ENCODE measurements around the gene CAPN5. TPM values are rescaled to one million over a fixed set of nuclear protein-coding genes. Genes with fewer than 3 reads are reported as not detected.

Gene CAPN5
- total and polyA plus RNA-seq, 2 of the 13 experiments (the other 11 are each of a cell fraction or from before 2014, with no cell fraction given): 0.27 to 1.2 TPM

- TF ChIP-seq NFATC3 (CRISPR knock-in tag; IDR thresholded peaks at IDR 0.05) (no peak), PITX1 (CRISPR knock-in tag; IDR thresholded peaks at IDR 0.05) (no peak; the same call in 1 of the 2 replicates), BCLAF1 (IDR thresholded peaks at IDR 0.05) (no peak), GATA4 (IDR thresholded peaks at IDR 0.05; ENCODE audit: borderline replicate concordance, low read depth) (0 out of 2 replicates have a peak, but pooled peaks have one; percentile 18), ZNF703 (CRISPR knock-in tag; IDR thresholded peaks at IDR 0.05; ENCODE audit: borderline replicate concordance) (no peak), MTERF4 (CRISPR knock-in tag; IDR thresholded peaks at IDR 0.05) (no peak), SRY (CRISPR knock-in tag; IDR thresholded peaks at IDR 0.05) (no peak), MED1 (CRISPR knock-in tag; IDR thresholded peaks at IDR 0.05) (peak; percentile 72), ZNF224 (CRISPR knock-in tag; IDR thresholded peaks at IDR 0.05) (0 out of 2 replicates have a peak, but pooled peaks have one; percentile 53), TEAD2 (CRISPR knock-in tag; IDR thresholded peaks at IDR 0.05) (no peak), ARHGAP35 (CRISPR knock-in tag; IDR thresholded peaks at IDR 0.05; ENCODE audit: borderline replicate concordance) (peak; percentile 44; the same call in 1 of the 2 replicates), PCBP1 (IDR thresholded peaks at IDR 0.05; ENCODE audit: borderline replicate concordance, low read depth, low read length) (0 out of 2 replicates have a peak, but pooled peaks have one; percentile 63), ZNF563 (CRISPR knock-in tag; IDR thresholded peaks at IDR 0.05) (0 out of 2 replicates have a peak, but pooled peaks have one; percentile 60), TOE1 (CRISPR knock-in tag; IDR thresholded peaks at IDR 0.05) (no peak), HOXA7 (CRISPR knock-in tag; IDR thresholded peaks at IDR 0.05) (no peak)
- TF ChIP-seq, protein P1, sequence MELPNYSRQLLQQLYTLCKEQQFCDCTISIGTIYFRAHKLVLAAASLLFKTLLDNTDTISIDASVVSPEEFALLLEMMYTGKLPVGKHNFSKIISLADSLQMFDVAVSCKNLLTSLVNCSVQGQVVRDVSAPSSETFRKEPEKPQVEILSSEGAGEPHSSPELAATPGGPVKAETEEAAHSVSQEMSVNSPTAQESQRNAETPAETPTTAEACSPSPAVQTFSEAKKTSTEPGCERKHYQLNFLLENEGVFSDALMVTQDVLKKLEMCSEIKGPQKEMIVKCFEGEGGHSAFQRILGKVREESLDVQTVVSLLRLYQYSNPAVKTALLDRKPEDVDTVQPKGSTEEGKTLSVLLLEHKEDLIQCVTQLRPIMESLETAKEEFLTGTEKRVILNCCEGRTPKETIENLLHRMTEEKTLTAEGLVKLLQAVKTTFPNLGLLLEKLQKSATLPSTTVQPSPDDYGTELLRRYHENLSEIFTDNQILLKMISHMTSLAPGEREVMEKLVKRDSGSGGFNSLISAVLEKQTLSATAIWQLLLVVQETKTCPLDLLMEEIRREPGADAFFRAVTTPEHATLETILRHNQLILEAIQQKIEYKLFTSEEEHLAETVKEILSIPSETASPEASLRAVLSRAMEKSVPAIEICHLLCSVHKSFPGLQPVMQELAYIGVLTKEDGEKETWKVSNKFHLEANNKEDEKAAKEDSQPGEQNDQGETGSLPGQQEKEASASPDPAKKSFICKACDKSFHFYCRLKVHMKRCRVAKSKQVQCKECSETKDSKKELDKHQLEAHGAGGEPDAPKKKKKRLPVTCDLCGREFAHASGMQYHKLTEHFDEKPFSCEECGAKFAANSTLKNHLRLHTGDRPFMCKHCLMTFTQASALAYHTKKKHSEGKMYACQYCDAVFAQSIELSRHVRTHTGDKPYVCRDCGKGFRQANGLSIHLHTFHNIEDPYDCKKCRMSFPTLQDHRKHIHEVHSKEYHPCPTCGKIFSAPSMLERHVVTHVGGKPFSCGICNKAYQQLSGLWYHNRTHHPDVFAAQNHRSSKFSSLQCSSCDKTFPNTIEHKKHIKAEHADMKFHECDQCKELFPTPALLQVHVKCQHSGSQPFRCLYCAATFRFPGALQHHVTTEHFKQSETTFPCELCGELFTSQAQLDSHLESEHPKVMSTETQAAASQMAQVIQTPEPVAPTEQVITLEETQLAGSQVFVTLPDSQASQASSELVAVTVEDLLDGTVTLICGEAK (IDR thresholded peaks at IDR 0.05): no peak
- TF ChIP-seq, protein P1 (CRISPR knock-in tag; IDR thresholded peaks at IDR 0.05): no peak; the same call in 1 of the 2 replicates
These were observed 61.3 kb downstream of the CAPN5 start, which contains the start of gene MYO7A (continued) for GRCh38 chr11:77127920-77128691.

Measured in HepG2 (cell line).